Stimulated activated CD8-positive, alpha-beta memory T cell treated with anti-CD3 and anti-CD28 coated beads, Interleukin-7, amount 100 ng/mL, for 1 hour (primary cell): ENCODE measurements around the gene ZNF366.

Experiments used
- DNase-seq, 2 donors: peaks; one replicate each; pipeline ENCODE4 v3.0.0-alpha.2; 2020; ENCODE audit warnings: low read depth in 2 of 2

The ZNF366 gene

GRCh38 chr5:72518001-72518683, 10.9 kb upstream of the ZNF366 start:
- no peak for DNase-seq

GRCh38 chr5:72516916-72517315, 9.7 kb upstream of the ZNF366 start:
- DNase-seq, result no peak

GRCh38 chr5:72515211-72515610, 8.0 kb upstream of the ZNF366 start:
- DNase-seq, result no peak

DNA sequence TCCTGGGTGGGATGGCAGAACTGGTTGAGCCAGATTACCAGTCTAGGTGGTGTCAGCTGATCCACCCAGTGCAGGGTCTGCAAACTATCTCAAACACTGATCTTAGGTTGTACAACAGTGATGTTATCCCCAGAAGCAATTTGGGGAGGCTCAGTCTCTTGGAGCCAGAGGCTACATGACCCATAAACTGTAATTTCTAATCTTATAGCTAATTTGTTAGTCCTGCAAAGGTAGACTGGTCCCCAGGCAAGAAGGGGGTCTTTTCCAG, 5.3 kb upstream of the ZNF366 start:
- DNase-seq, result no peak

DNA sequence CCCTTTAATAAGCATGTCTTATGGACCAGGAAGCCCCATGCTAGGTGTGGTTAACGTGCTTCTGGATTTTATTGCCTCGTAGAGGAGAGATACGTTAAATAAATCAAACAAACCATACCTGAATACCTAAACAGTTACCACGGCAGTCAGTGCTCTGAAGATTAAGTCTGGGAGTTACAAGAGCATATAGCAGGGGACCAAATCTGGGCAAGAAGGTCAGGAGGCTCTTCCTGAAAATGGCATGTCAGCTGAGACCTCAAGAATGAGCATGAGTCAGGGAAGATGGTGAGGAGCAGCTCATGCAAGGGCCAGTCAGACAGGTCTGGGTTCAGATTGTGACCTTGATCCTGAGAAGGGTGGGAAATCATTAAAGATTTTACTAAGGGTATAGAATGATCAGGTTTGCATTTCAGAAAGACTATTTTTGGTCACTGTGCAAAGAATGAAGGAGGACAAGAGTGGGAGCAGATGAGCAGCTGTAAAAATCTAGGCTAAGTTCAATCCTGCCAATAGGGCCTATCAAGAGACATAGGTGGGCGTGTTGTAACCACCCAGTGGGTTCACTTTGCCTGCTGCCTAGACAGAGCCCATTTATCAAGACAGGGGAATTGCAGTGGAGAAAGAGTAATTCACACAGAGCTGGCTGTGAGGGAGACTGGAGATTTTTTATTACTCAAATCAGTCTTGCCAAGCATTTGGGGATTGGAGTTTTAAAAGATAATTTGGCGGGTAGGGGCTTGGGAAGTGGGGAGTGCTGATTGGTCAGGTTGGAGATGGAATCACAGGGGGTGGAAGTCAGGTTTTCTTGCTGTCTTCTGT, 4.8 kb upstream of the ZNF366 start:
- no peak for DNase-seq

- DNase-seq, result no peak
These were observed 4.2 kb upstream of the ZNF366 start for GRCh38 chr5:72511366-72511765.

DNA sequence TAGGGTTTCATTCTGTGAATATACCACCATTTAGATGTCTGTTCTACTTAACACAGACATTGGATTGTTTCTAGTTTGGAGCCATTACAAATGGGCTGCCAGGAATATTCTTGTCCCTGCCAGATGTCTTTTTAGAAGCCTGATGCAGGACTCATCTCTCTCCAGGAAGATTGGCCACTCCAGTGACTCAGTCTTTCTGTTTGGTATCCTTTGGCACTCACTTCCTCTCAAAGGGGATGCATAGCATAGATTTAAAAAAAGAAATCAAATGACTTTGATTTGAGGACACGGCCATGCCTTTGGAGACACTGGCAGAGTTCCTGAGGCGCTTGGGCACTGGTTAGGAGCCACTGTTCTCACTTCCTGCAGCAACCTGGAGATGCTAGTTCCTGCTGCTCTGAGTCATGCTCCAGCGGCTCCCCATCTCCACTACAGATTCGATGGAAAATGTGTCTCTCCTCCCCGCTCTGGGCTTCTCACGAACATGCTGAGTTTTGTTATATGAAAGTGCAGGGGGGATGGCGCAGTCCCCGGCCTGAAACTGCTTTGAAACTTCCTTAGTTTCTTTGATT, 3.5 kb upstream of the ZNF366 start:
- no peak for DNase-seq

DNA sequence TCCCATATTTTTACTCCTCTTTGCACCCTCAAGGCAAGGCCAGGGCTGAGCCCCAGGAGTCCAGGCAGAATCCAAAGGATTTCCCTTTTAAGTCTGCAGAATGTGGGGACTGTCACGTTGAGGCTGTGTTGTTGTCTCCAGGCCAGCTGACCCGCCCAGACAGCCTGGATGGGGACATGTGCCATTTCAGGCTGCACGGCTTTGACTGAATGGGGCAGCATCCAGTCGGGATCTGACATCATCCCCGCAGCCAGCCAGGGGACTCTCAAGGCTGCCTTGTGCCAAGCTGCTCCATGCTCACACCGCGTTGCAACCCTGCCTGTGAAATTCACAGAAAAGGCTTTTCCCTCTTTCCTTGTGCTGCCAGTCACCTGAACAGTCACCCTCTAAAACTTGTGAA, 2.2 kb upstream of the ZNF366 start:
- DNase-seq, result no peak

DNA sequence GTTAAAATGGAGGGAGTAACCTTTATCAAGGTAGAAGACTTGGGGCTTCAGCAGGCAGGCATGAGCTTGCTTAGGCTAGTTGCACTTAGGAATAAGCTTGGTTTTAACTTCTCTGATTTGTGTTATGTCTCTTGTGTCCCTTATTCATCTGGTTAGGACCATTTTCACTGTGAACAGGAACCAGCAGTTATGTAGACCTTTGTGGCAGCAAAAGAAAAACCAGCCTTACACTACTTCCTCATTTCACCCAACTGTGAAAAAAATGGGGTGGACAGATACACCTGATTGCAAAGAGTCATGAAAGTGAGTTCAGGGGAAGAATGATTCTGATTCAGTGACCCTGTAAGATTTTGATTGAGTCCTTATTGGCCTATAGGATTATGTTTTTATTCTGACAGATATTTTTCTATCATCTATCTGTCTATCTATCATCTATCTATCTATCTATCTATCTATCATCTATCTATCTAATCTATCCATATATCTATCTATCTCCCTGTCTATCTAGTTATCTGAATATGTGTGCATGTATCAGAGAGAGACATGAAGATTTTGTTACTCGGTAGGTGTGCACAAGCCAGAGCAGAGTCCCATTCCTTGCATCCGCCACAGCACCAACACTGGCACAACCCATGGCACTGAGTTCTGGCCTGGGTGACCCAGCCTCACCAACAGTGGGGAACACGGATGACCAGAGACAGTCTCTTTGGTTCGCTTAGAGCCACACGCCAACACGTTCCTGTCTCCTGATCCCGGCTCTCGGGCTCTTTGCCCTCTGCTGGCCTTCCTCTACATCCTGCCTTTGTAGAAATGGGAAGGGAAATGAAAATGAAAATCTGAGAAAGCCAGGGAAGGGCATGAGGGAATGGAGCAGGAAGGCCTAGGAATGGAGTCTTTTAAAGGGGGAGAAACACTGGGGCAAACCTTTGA, 1.3 kb upstream of the ZNF366 start:
- no peak for DNase-seq

GRCh38 chr5:72507907-72508238, 663 bp upstream of the ZNF366 start:
- DNase-seq, result no peak

GRCh38 chr5:72506158-72506549, 1.1 kb downstream of the ZNF366 start:
- DNase-seq, result no peak

DNA sequence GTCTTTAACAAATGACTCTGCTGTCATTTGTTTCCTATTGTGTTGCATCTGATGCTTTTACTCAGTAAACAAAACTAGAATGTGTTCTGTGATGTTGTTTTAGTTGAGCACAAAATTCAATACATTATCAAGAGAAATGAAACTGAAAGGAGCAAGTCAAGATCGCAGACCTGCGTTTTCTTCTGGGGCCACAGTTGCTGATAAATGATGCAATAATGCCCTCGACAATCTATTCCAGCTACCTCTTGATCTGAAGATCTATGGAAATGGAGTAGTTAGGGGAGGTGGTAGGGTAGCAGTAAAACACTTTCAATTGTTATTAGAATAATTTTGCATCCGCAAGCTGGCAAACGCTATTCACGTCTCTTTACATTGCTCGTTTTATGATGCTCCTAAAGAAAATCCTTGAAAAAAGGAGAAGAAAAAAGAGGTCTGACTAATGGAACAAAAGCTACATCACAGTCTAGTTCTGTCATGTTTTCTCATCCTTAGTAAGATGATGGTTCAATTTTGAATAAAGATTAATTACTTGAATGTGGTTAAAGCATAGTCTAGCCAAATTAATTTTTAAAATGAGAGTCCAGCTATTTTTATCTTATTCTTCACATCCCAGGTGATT, 1.6 kb downstream of the ZNF366 start:
- DNase-seq, result no peak

DNA sequence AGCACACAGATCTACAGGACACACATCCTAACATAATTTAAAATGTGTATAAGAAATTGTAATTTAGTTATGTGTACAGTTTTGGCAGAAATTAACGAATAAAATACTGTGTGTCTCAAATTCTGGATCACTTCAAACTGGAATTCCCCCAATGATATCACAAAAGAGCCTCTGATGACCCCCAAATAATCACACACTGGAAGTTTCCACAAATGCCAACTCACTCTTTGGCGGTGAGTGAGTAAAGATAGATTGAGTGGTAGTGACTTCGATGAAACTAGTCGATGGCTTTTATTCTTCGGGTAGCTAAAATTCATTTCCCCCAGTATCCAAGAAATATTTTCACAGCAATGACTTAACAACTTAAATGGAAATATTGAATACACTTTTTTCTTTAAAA, 2.2 kb downstream of the ZNF366 start:
- DNase-seq, result no peak

- no peak for DNase-seq
These were observed 3.2 kb downstream of the ZNF366 start for GRCh38 chr5:72503888-72504491.

DNA sequence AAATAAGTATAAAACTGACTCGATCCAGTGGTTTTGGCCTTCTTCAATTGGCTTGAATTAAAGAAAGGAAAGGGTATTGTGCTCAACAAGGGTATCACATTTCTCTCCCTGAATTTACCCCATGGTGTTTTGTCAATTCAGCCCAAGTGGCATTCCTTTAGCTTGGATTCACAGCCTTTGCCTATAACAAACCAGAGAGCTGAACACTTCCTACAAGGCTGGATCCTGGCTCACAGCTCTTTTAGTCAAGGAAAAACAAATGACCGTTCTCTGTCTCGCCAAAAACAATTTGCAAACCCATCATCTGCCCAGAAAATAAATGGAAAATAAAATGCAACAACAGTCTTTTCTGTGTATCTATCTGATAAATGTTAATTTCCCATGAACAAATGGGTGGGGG, 5.7 kb downstream of the ZNF366 start:
- DNase-seq, result no peak

DNA sequence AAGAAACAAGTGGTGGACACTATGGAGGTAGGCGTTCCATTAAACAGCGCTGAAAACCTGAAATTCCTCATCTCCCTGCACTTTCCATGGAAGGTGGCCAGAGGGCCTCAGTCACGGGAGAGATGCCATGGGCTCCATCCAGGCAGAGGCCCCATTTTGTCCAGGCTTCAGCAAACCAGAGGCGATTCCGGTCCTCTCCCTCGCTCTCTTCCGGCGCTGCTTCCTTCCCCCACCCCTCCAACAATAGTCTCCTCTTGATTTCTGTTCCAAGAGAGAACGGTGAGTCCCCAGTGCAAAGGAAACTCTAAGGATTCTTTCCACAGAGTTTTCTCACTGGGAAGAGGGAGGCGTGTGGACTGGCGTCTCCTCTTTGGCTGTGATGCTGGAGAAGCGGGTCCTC, 7.5 kb downstream of the ZNF366 start:
- DNase-seq, result no peak

DNA sequence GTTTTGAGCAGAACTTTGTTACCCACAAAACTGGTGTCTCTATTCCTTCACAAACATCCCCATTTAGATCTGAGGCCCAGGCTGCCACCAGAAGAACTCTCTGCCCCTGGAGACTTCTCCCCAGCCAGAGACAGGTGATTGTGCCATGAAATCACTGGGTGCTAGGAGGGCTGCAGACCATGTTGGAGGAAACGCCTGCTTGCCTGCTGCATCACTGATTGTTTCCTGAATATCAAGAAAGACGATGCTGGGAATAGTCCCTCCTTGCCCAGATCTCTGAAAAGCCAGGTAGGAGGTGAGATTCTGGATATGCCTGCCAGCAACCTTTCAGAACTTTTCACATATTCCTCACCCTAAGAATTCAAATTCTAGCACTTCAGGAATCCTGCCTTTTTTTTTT, 8.1 kb downstream of the ZNF366 start:
- no peak for DNase-seq

DNA sequence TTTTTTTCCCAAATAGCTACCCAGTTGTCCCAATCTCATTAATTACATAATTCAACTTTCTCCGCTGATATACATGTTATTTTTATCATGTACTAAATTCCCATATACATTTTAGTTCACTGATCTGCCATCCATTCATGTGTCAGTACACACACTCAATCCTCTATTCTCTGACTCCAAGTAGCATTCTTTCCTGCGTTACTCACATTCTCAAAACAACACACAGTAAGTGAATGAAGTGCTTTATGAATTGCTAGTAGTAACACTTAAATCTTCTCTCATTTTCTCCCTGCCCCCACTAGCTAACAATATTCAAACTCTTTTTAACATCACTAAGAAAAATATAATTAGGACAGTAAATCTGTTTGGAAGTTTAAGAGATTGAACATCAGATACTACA, 8.9 kb downstream of the ZNF366 start:
- DNase-seq, result no peak

DNA sequence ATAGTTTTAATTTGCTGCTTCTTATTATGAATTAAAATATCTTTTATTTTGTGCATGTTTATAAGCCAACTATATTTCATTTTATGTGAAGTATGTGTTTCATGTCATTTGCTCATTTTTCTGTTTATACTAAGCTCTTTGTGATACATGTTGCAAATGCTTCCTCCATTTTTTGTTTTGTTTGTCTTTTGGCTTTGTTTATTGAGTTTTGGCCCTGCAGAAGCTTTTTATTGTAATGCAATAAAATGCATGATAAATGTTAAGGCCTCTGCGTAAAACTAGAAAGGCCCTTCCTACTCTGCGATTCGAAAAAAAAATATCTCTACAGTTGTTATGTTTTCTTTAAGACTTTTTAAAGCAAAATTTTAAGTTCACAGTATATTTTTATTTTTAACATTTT, 9.4 kb downstream of the ZNF366 start:
- DNase-seq, result no peak

DNA sequence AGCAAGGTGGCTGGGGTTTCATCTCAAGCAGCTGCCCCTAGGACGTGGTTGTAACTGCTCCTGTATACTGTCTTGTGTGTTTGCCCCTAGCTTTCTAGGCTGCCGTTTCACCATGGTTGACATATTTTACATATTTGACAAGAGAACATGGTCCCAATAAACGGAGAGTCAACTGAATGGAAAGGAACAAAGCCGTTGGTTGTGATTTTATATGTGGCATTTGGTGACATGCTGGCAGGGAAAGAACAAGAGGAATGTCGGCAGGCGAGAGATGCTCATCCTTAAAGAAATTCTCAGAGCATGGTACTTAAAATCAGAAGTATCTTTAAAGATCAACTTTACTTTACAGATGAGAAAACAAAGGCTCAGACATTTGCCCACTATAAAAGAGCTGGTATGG, 11.8 kb downstream of the ZNF366 start:
- no peak for DNase-seq

- no peak for DNase-seq
These were observed 12.5 kb downstream of the ZNF366 start for GRCh38 chr5:72494623-72495124.
